MM.1S (cell line): Measurements from ENCODE around the gene CUL1.

Experiments
- DNase-seq: peaks from one replicate; pipeline ENCODE4 v3.0.0-alpha.2; 2015
- H2AFZ ChIP-seq: fragments of 300-600 bp; sonication (generic); 2 replicates; pipeline ENCODE4 v1.6.0; 2016; ENCODE audit warnings: antibody characterized with exemption, low read length
- H3F3A ChIP-seq: fragments of 300-600 bp; sonication (generic); 2 replicates; pipeline ENCODE4 v1.6.1; 2016; ENCODE audit warnings: mild to moderate bottlenecking, antibody characterized with exemption, low read length, moderate library complexity, mixed read lengths; ENCODE audit not compliant: insufficient read depth
- H3K27ac ChIP-seq: fragments of 300-600 bp; sonication (generic); 2 replicates; pipeline ENCODE4 v1.5.1; 2016; ENCODE audit warnings: mild to moderate bottlenecking, low read length
- H3K27me3 ChIP-seq: fragments of 300-600 bp; sonication (generic); replicated peaks from 2 replicates; pipeline ENCODE4 v1.6.0; 2016; ENCODE audit warnings: low read length; ENCODE audit not compliant: insufficient read depth
- H3K36me3 ChIP-seq: fragments of 300-600 bp; sonication (generic); replicated peaks from 2 replicates; pipeline ENCODE4 v1.6.1; 2016; ENCODE audit warnings: mild to moderate bottlenecking, low read length, mixed read lengths; ENCODE audit not compliant: insufficient read depth
- H3K4me1 ChIP-seq: fragments of 300-600 bp; sonication (generic); 2 replicates; pipeline ENCODE4 v1.6.1; 2016; ENCODE audit warnings: low read length, mixed read lengths
- H3K4me2 ChIP-seq: fragments of 300-600 bp; sonication (generic); 2 replicates; pipeline ENCODE4 v1.6.0; 2016; ENCODE audit warnings: low read depth, low read length
- H3K4me3 ChIP-seq: fragments of 300-600 bp; sonication (generic); 2 replicates; pipeline ENCODE4 v1.5.1; 2016; ENCODE audit warnings: low read length, mixed read lengths
- H3K79me2 ChIP-seq: fragments of 300-600 bp; sonication (generic); 2 replicates; pipeline ENCODE4 v1.6.1; 2016; ENCODE audit warnings: mixed run types, low read length, mixed read lengths
- H3K9ac ChIP-seq: fragments of 300-600 bp; sonication (generic); 2 replicates; pipeline ENCODE4 v1.6.1; 2016; ENCODE audit warnings: low read length, mixed read lengths
- H3K9me2 ChIP-seq: fragments of 300-600 bp; sonication (generic); replicated peaks from 2 replicates; pipeline ENCODE4 v1.6.1; 2016; ENCODE audit warnings: mild to moderate bottlenecking, low read length, mixed read lengths; ENCODE audit not compliant: insufficient read depth
- H3K9me3 ChIP-seq: fragments of 300-600 bp; sonication (generic); replicated peaks from 2 replicates; pipeline ENCODE4 v1.6.1; 2016; ENCODE audit warnings: mild to moderate bottlenecking, low read length, mixed read lengths; ENCODE audit not compliant: insufficient read depth
- H4K20me1 ChIP-seq: fragments of 300-600 bp; sonication (generic); 2 replicates; pipeline ENCODE4 v1.6.1; 2016; ENCODE audit warnings: mild to moderate bottlenecking, low read length, moderate library complexity, mixed read lengths; ENCODE audit not compliant: insufficient read depth
- CTCF ChIP-seq: fragments of 300-600 bp; sonication (generic); IDR thresholded peaks from 2 replicates; pipeline ENCODE4 v1.5.1; 2016; ENCODE audit warnings: antibody characterized with exemption, low read length, mixed read lengths
- EZH2 ChIP-seq: fragments of 300-600 bp; sonication (generic); optimal IDR thresholded peaks from 2 replicates; pipeline ENCODE3; 2017; ENCODE audit warnings: low read depth, mild to moderate bottlenecking, antibody characterized with exemption, low read length, mixed read lengths
- EZH2phosphoT487 ChIP-seq: fragments of 300-600 bp; sonication (generic); IDR thresholded peaks from 2 replicates; pipeline ENCODE4 v1.6.1; 2018; ENCODE audit warnings: antibody characterized with exemption, low read length

Gene CUL1

GRCh38 chr7:148720472-148720871 is 21.8 kb downstream of the CUL1 start:
- no peak overlapping the region for H3K27ac ChIP-seq
- H2AFZ ChIP-seq, result no peak overlapping the region
- H3K4me1 ChIP-seq, result peaks cover 68% of the 10 kb centered on the region
- no peak overlapping the region for H3K4me2 ChIP-seq
- H3F3A ChIP-seq, result peaks cover 9% of the 10 kb centered on the region
- TF ChIP-seq CTCF (no peak), EZH2 (no peak), EZH2phosphoT487 (no peak)
- DNase-seq, result no peak
- no peaks in the 10 kb centered on the region for H3K9me2 ChIP-seq
- H3K36me3 ChIP-seq, result no peaks in the 10 kb centered on the region
- H3K9ac ChIP-seq, result no peak overlapping the region
- H4K20me1 ChIP-seq, result peaks cover 74% of the 10 kb centered on the region
- H3K4me3 ChIP-seq, result no peak overlapping the region
- H3K79me2 ChIP-seq, result peaks cover 100% of the 10 kb centered on the region
- H3K27me3 ChIP-seq, result no peaks in the 10 kb centered on the region
- no peaks in the 10 kb centered on the region for H3K9me3 ChIP-seq

DNA sequence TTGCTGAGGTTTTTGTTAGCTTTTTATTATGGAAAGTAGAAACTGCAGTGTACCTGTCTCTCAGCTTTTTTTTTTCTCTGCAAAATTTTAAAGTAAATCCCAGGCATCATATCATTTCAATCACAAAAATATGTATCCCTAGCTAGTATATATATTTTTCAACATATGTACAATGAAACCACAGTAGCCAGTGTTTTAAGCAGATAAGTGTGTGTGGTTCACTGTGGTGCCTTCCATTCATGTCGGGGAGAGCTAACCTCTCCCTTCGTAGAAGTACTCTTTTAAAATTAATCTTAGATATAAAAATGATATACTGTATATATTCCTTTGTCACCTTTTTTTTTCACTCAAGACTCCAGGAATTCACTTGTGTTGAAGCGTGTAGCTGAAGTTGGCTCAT is 22.7 kb downstream of the CUL1 start:
- H3K36me3 ChIP-seq, result no peaks in the 10 kb centered on the region
- H2AFZ ChIP-seq, result no peak overlapping the region
- H3K9ac ChIP-seq, result no peak overlapping the region
- H3K79me2 ChIP-seq, result peaks cover 100% of the 10 kb centered on the region
- TF ChIP-seq EZH2 (no peak), EZH2phosphoT487 (no peak), CTCF (no peak)
- DNase-seq, result no peak
- H3K9me3 ChIP-seq, result no peaks in the 10 kb centered on the region
- H3K27me3 ChIP-seq, result no peaks in the 10 kb centered on the region
- peaks cover 66% of the 10 kb centered on the region for H3K4me1 ChIP-seq
- H3K27ac ChIP-seq, result no peak overlapping the region
- H3K4me3 ChIP-seq, result no peak overlapping the region
- H4K20me1 ChIP-seq, result peaks cover 83% of the 10 kb centered on the region
- no peak overlapping the region for H3K4me2 ChIP-seq
- H3K9me2 ChIP-seq, result no peaks in the 10 kb centered on the region
- H3F3A ChIP-seq, result no peaks in the 10 kb centered on the region; the same call in 1 of the 2 replicates

DNA sequence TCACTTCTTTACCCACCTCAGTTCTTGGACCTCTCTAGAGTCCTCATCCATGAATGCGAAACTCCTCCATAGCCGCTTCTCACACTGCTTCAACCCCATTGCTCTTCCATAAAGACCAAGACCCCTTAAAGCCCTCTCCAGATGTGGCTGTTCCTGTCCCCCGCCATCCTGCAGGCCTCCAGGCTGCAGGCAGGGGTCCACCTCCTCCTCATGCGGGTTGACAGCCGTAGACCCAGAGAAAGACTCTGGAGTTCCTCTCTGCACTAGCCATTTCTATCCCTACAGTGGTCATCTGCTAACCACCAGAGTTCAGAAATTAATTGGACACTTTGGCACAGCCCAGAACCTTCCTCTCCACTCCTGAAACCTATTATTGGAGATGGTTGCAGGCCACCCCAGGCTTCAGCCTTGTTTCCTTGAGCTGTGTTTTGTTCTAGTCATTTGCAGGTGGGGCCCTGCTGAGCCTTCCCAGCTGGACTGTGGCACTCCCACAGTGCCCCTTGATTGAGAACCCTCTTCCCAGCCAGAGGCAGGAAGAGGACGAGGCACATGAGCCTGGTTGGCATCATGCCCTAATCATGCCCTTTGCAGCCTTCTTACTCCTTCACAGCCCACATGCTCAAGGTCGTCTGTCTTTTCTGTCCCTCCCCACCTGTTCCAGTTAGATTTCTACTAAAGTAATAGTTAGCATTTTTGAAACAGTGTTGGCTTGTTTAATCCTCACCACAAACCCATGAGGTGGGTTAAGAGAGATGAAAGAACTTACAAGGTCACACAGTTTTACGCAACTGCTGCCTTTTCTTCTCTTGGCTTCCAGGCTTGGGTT is 23.9 kb downstream of the CUL1 start:
- peaks cover 60% of the 10 kb centered on the region for H3K4me1 ChIP-seq

More for the DNA sequence above, 23.9 kb downstream of the CUL1 start:
- Histone ChIP-seq H3K4me3 (no peak overlapping the region), H3K36me3 (no peaks in the 10 kb centered on the region), H4K20me1 (peaks cover 93% of the 10 kb centered on the region), H3K9ac (no peak overlapping the region), H3F3A (no peaks in the 10 kb centered on the region; the same call in 1 of the 2 replicates), H3K9me3 (no peaks in the 10 kb centered on the region), H3K79me2 (peaks cover 100% of the 10 kb centered on the region), H2AFZ (no peak overlapping the region), H3K27ac (no peak overlapping the region), H3K9me2 (no peaks in the 10 kb centered on the region), H3K4me2 (no peak overlapping the region), H3K27me3 (no peaks in the 10 kb centered on the region)
- TF ChIP-seq EZH2phosphoT487, result no peak
- TF ChIP-seq EZH2, result no peak
- TF ChIP-seq CTCF, result no peak
- DNase-seq, result no peak
